NCI-H2107 treated with DMSO at 0.1 percent for 48 hours (cell line): ENCODE measurements around the gene MBL2.

Experiments
- DNase-seq: peaks from one replicate; lab custom pipeline; 2025; ENCODE audit not compliant: unreplicated experiment; lab: John Stamatoyannopoulos, UW

The MBL2 gene

GRCh38 chr10:52774182-52774581 lies 1.6 kb upstream of the MBL2 start:
- no peak for DNase-seq

GRCh38 chr10:52771534-52772445 lies 794 bp downstream of the MBL2 start:
- DNase-seq: no peak

GRCh38 chr10:52770904-52771303 lies 1.7 kb downstream of the MBL2 start:
- DNase-seq: no peak

DNA sequence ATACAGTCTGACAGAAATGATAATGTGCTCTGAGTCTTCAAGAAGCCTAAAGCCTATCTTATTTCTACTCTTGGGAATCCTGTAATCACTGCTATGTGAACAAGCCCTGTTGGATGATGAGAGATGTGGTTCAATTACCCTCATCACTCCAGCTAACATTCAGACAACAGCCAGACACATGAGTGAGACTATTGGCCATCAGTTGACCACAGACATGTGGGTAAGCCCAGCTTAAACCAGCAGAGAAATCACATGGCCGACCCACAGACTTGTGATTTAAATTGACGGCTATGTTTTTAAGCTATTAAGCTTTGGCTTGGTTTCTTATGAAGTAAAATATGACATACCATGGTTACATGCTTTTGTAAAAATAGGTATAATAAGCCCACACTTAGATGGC lies 2.6 kb downstream of the MBL2 start:
- no peak for DNase-seq

DNA sequence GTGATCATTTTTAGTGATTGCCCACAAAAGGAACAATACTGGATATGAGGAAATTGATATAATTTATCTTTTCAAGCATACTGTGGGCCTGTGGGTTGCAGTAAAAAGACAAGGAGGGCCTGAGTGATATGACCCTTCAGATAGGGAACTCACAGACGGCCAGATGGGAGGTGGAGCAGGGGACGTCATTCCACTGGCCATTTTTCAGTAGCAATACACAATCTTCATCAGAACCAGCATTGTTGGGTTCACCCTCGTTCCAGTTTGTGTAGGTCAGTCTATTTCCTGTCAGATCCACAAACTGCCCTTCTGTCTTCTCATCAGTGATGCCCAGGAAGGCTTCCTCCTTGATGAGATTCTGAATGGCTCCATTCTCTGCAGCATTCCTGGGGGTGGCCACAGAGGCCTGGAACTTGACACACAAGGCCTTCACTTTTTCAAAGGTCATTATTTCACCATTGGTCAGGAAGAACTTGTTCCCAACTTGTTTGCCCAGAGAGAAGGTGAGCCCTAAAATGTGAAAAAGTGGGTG lies 4.5 kb downstream of the MBL2 start:
- no peak for DNase-seq

GRCh38 chr10:52762088-52762487 lies 10.5 kb downstream of the MBL2 start:
- DNase-seq: no peak

DNA sequence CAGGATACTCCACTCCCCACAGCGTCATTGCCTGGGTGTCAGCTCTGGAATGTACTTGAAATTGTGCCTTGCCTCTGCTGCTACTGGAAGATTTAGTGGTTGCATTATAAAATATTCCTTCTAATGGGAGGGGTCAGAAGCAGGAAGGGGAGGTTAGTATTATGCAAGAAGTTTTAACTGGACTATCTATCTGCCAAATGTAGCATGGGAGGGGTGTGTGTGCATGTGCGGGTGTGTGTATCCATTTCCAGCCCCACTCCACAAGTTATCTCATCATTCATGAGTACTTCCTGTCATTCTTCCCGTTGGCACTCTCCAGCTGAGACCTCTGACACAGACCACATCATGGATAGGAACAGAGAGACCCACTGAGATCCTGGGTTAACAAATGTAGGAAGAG lies 13.4 kb downstream of the MBL2 start:
- no peak for DNase-seq

DNA sequence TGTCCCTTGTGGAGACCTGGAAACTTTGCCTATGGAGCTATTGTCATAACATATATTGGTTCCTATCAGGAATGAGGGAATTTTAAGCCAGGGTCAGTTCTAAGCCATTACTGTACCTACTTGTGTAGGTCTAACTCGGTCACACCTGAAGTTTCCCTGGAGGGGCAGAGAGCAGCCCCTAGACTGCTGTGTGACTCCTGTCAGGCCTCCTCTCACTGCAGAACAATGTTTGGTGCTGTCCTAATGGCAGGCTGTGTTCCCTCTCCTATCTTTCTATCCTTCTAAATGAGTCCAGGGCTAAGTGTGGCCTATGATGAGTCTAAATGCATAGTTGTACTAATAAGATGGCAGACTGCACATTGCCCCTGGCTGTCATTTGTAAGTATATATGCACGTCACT lies 14.2 kb downstream of the MBL2 start:
- no peak for DNase-seq

- DNase-seq: no peak
Observed at GRCh38 chr10:52757773-52758172, 14.8 kb downstream of the MBL2 start.

- DNase-seq: no peak
Observed at GRCh38 chr10:52756966-52757365, 15.6 kb downstream of the MBL2 start.

GRCh38 chr10:52756295-52756694 lies 16.3 kb downstream of the MBL2 start:
- no peak for DNase-seq

DNA sequence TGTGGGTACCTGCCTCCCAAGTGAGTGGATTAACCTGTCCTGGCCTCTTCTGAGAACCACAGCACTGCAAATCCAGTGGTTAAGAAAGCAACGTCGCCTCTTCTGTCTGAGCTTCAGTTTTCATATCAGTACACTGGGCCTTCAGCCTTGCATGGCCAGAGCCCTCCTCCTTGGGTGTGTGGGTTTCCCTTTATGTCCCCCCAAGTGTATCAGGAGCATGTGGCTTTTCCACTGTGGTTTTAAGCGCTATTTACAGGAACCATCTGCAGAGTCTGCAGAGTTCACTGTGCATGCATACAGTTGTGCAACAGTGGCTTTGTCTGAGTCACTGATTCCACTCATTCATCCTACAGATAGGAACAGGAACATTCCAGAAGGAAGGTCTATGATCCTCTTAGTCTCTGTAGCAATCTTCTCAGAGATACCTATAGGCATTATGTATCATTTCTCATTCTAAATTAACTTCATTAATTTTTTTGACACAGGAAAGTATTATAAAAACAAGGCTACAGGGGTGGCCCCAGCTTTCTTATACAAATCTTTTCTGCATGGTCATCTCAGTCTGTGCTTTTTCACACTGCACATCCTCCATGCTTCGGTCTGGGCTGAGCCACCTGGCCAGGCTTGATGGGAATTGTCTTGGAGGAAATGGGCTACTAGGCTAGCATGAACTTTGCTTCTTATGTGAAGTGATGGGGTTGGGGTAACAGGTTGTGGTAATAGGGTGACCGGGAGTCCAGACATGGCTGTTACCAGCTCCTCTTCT lies 17.1 kb downstream of the MBL2 start:
- DNase-seq: no peak

DNA sequence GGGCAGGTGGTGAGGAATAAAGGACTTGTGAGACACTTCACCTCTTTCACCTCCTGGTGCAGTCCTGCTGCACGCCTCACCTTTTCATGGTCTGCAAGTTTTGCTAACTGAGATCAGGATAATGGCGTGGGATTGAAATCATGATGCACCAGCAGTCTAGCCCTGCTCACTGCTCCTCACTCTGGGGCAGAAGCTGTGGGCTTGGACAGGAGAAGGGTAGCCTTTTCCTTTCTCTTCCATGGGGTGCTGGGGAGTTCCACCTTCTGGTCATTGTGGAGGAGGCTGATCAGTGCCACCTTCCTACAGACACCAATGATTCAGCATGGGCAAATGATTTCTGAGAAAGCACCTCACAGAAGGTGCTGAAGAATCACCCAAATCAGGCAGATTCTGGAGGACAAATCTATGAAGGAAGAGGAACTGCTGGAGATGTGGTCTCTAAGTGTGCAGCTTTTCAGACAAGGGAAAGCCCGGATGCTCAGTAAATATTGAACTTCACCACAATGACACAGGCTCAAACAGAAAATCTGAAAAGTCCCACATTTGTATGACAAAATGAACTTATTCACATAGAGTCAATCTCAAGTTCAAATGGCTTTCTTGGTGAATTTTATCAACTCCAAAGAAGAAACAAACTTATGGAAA lies 19.7 kb downstream of the MBL2 start:
- no peak for DNase-seq

DNA sequence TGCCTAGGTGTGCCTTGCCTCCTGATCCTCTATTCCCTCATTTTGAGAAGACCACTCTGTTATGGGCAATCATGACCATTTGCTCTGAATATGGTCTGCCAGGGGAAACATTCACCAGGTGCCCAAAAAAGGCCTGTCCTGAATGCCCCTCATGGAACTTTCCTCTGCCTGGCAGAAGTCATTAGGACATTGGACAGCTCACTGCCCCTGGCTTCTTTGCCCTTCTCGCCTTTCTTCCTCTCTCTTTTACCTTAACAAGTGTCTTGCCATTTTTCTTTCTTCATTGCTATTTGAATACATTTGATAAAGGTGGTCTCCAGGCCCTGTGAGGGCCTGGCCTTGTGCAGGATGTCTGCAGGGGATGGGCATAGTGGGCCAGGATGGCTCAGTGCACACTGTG lies 20.3 kb downstream of the MBL2 start:
- DNase-seq: no peak

DNA sequence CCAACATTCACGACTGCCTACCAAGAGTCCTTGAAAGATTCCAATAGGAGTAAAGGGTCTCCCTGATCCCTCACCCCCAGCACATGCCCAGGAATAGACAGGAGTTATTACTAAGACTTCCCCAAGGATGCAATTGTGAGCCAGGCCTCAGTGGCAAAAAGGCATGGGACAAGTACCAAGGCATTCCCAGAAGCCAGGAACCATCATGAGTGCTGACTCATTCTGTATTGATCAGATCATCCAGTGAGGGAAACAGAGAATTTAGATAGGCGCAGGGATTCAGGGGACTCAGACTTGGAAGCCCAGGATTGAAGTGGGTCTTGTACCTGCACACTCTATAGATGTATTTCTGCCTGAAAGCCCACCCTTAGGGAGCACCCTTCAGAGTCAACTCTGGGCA lies 21.2 kb downstream of the MBL2 start:
- no peak for DNase-seq

GRCh38 chr10:52750629-52751028 lies 22.0 kb downstream of the MBL2 start:
- no peak for DNase-seq

DNA sequence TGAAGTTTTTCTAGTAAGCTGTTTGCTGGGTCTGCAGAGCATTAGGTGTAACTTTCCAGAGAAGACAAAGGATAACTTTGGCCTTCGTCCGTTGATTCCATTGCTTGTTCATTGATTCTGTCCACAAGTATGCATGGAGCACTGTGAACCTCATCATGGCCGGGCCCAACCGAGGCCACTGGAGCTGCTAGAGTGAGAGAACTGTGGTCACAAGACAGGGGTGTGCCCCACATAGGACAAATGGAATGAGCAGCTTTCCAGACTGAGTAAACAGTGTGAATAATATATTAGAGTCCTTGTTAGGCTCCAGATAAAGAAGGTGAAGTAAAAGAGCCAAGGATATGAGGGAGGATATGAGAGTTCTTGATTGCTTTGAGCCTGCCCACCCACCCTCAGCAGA lies 24.9 kb downstream of the MBL2 start:
- DNase-seq: no peak

- DNase-seq: no peak
Observed at GRCh38 chr10:52746169-52746568, 26.4 kb downstream of the MBL2 start.

- no peak for DNase-seq
Observed at GRCh38 chr10:52744057-52744805, 28.4 kb downstream of the MBL2 start.

GRCh38 chr10:52742731-52743130 lies 29.9 kb downstream of the MBL2 start:
- no peak for DNase-seq

- no peak for DNase-seq
Observed at GRCh38 chr10:52741851-52742250, 30.7 kb downstream of the MBL2 start.
